ENCODE measurements around the gene BUB1.
"Not testable (repeated sequence)": the region's sequence is repeated elsewhere in the genome, so short reads cannot be mapped to it uniquely, and the experiment has no call there.

BUB1 gene

DNA sequence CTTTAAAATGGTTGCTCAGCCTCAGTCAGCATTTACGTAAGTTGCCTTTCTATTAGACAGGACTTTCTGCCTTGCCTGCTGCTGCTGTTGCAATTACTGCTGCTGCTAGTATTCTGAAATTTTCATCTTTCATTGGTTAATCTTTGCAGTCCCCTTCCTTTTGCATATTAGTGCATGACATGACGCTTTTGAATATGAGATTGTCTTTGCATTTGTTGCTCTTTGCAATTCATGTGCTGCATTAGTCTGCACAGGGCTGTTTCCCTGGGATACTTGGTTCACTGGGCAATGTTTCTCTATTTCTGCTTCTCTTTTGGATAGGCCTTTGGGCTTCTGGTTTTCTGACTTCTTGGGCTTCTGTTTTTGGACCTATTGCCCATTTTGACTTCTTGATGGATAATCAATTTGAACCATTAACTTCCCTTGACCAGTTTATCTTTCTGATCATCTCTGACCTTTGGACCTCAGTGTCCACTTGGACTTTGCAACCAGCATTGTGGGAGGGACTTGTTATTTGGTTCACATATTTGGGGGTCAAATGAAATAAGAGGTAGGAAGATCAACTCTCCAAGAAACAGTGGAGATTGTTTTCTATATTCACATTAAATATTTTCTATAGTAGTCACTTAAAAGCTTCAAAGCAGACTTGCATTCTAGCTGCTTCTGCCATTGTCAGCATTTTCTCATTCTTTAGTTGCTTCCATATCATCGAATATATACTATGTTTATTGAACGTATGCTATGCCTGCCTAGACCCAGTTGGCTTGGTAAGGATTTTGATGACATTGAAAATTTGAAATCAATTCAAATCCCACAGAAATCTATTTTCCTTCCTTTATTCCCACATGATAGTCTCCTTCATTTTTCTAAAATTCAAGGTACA lies 12.5 kb upstream of the BUB1 start:
- no peak for DNase-seq

DNA sequence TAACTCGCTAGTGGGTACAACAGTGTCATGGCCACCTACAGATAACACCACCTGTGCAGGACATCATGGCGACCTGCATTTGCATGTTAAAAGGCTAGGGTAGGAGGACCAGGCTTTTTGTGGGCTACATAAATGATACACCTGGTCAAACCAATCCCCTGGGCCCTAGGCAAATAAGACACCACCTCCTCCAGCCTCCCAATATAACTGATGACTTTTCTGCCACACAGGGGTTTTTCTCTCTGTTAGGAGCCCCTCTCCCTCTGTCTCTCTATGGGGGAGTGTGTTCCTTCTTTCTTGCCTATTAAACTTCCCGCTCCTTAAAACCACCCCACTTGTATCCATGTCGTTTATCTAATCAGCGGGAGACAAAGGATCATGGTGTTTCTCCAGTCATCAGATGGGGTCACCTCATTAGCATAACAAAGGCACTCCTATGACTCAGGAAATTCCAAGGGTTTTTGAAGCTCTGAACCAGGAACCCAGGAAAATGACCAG lies 10.8 kb upstream of the BUB1 start:
- no peak for DNase-seq

DNA sequence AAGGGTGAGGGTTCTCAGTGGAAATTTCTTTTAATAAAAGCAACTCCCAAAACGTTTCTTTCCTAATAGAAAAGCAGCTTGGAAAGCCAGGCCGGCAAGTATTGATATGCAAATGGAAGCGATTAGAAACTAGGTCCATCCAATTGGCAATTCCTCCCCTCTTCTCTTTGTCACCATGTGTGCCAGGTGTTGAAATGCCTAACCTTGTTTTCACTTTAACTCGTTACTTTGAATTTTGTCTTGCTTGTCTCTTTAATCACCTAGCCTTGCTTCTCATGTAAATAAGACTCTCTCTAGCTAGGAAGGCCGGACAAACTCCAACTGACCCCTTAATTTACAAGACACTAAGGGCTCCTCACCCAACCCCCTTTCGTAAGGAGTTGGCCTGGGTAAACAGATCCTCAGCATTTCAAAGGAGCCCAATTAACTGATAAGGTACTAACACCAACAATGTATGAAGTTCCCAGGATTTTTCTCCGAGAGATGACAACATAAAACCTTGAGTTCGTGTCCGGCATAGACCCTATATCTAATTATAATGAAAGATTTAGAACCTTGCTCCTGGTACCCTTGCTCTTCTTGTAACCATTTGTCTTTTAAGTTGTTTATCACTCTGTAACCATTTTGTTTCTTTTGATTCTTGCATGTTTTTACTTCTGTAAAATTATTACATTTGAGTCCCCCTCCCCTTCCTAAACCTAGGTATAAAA lies 10.1 kb upstream of the BUB1 start:
- not testable (repeated sequence) for DNase-seq

DNA sequence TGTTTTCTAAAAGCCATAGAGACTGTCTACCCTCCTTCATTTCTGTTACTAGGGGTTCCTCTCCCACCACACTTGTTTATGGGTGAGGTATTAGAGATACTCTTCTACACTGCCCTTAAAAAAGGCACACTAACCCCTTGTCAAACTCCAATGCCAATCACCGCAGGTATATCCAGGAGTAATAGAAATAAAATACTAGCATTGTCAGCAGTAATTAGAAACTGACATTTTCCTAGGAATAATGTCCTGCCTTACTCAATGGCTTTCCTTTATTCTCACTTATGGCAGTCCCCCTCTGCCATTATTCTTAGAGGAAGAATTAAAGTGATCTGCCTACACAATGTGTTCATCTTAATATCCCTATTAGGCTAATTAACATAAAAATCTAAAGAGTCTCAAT lies 5.0 kb upstream of the BUB1 start:
- DNase-seq: no peak

DNA sequence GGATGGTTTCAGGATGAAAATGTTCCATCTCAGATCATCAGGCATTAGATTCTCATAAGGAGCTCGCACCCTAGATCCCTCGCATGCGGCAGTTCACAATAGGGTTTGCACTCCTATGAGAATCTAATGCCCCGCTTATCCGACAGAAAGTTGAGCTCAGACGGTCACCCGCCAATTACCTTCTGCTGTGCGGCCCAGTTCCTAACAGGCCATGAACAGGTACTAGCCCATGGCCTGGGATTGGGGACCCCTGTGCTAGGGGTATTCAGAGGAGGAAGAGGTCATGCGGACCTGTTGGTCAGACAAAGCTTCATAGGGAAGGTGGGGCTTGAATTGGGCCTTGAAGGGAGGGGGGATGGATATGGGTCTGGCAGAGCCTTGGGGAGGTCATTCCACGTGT lies 4.4 kb upstream of the BUB1 start:
- DNase-seq: no peak

DNA sequence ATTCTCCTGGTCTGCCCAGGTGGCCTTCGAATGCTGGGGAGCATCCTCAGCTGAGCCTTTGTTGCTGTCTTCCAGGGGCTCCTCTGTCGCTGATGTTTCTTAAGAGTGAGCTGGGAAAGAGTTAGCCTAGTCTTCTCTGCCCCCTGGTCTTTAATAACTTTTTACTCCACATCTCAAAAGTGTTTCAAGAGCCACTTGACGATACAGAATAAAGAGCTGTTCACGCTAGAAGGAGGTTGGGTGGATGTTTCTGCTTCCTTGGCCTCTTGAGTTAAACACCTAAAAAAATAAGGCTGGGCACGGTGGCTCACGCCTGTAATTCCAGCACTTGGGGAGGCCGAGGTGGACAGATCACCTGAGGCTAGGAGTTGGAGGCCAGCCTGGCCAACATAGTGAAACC lies 2.8 kb upstream of the BUB1 start:
- DNase-seq: no peak

DNA sequence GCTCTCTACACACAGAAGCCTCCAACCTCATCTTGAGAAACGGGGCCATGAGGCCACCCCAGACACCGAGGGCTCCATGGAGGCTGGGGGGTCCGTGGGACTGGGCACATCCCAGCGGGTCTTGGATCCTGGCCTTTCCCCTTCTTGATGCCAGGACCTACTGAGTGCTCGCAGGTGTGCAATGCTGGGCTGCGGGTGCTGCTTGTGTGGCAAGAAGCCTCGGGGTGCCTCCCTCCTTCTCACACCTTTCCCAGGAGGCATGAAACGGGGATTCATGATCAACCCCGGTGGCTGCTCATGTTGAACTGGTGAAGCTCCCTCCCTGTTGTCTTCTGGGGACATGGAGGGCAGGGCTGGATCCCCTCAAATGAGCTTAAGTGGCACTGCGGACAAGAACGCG lies 2.0 kb upstream of the BUB1 start:
- no peak for DNase-seq

DNA sequence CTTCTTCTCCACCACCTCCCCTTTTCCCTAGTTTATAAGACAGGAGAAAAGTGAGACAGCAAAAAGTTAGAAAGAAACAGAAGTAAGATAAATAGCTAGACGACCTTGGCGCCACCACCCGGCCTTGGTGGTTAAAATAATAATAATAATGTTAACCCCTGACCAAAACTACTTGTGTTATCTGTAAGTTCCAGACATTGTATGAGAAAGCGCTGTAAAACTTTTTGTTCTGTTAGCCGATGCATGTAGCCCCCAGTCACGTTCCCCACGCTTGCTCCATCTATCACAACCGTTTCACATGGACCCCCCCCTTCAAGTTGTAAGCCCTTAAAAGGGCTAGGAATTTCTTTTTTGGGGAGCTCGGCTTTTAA lies 1.5 kb upstream of the BUB1 start:
- DNase-seq: peak in 1 of 2 experiments; percentile 31

DNA sequence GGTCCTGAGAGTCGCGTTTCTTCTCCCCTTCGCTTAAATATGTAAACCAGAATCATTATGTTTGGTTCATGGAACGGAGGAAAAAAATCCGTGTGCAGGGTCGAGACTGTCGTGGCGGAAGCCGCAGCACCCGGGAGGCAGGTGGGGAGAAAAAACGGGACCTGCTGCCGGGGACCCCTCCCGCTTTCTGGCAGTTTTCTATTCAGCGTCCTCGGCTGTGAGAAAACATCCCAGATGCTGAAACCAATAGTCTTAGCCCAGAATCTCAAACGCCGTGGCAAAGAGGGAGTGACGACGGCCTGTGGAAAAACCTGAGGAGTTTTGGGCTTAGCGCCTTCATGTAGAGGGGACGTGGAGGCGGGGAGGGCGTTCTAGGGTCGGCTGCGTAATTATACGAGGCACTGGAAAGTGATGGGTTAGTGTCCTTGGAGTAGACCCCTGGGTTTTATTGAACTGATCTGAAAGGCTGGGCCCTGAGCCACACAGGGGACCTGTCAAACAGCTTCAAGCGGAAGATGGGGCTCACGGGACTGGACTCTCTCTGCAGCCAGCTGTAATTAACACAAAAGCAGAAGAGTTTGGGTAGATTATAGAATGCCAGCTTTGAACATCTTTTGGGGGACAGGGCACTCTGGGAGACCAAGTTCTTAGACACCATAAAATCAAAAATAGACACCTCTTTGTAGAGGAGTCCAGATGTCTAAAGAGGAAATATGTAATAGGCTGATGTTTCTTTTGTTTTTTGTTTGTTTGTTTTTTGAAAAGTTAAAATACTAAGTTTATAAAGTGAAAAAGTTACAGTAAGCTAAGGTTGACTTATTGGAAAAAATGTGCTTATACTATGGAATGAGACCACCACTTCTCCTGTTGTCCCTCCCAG lies 834 bp upstream of the BUB1 start:
- peak in 1 of 2 experiments; percentile 22 for DNase-seq

DNA sequence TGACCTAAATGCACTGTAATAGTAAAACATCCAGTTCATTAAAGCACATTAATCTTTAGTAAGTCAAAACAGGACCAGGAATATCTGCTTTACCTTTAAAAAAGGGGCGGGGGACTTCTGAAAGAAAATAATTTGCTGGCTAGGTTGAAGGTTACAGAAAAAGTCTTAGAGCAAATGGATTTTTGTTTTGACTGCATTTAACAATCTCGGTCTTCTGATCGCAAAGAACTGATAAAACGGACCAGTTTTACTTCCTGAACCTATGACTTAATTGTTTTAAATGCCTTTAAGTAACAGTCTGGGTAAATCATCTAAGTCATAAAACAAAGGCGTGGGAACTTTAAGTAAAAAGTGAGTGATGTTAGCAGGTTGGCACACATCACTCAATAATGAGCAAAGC lies 783 bp downstream of the BUB1 start:
- no peak for DNase-seq

DNA sequence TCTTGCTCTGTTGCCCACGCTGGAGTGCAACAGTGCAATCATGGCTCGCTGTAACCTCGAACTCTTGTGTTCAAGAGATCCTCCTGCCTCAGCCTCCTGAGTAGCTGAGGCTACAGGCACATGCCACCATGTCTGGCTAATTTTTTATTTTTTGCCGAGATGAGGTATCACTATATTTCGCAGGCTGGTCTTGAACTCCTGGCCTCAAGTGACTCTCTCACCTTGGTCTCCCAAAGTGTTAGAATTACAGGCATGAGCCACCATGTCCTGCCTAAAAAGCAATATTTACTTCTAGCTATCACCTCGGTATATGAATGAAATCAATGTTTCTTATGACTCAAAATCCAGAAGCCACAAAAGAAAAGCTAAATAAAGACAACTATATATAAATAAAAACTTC lies 2.2 kb downstream of the BUB1 start:
- no peak for DNase-seq

DNA sequence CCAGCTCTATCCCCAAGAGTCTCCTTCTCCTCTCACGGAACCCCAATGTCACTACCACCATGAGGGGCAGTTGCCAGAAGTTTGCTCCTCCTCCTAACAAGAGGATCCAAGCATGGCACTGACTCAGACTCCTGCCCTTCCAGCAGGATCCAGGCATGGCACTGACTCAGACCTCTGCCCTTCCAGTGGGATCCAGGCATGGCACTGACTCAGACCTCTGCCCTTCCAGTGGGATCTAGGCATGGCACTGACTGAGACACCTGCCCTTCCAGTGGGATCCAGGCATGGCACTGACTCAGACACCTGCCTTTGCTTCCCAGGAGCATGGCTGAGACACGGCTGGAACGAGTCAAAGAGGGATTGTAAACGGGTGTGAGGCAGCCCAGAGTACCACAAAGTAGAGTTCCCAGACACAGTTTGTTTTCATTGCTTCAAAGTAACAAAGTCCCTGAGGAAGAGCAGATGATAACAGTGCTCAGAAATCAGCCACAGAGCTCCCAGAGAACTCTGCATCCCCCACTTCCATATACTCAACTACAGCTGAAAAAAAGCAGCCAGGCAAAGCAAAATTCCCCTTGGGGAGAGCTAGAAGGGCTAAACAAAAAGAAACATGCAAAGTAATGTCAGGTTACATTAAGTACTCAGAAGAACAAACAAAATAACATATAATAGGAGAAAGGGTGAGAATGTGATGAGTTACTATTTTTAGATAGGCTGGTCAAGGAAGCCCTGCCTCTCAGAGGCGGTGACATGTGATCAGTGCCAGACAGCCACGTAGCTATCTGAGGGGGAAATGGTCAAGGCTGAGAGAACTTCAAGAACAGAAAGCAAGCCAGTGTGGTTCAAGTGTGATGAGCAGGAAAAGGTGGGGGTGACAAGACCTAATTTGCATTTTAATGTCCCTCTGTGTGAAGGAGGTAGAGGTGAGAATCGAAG lies 3.0 kb downstream of the BUB1 start:
- DNase-seq: peak; percentile 51 to 52

DNA sequence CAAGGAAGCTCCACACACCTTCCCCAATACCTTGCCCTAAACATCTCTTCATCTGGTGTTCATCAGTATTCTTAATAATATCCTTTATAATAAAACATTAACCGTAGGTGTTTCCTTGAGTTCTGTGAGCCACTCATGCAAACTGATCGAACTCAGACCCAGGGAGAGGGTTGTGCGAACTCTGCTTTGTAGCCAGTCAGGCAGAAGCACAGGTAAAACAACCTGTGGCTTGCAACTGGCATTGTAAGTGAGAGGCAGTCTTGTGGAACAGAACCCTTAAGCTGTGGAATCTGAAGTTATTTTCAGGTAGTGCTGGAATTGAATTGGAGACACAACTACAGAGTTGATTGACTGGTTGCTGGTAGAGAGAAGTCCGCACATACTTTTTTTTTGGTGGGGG lies 4.7 kb downstream of the BUB1 start:
- no peak for DNase-seq

DNA sequence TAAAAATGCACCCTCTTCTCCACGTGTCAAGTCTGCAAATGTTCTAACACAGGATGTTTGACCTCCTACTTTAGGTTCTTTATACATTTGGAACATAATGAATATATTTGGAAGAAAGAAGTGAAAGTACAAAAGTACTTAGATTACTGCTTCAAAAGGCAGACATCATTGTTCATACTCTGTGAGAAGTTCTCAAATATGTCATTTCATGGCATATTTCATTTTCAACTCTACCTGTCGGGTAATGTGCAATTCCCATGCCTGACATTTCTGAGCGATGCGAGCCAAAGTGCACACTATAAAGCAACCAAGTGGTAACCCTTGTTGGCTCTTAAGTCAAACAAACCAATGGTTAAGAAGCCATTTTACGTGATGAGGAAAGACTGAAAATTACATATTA lies 7.0 kb downstream of the BUB1 start:
- no peak for DNase-seq

DNA sequence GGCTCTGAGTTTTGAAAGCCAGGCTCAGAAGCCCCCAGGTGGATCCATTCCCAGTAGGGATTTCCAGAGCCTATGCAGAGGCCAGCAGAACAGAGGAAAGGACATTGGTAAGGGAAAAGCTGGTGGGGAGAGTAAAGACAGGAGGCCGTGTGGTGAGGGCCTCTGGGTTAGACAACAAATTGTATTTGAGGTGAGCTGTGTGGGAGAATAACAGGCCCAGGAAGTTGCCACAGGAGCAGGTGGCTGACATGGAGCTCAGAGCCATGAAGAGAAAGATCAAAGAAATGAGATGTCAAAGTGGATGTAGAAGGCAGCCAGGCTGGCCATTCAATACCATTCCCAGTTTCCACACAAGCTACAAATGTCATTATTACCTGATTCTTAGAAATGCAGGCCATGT lies 8.8 kb downstream of the BUB1 start:
- DNase-seq: no peak

DNA sequence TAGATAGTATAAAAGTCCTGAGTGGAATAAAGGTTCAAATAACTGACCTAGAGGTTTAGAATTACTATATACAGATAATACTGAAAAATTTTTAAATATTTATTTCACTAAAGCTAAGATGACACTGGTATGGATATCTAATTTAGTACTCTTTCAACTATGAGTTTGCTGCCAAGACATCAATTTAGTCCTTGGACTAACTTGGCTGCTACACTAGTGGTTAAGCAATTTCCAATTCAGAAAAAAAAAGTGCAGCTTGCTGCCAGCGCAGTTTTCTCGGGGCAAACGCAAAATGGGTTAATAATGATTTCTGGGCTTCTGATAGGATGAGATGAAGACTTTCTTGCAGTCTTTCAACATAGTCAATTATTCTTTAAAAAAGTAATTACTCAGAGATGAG lies 10.8 kb downstream of the BUB1 start:
- no peak for DNase-seq

DNA sequence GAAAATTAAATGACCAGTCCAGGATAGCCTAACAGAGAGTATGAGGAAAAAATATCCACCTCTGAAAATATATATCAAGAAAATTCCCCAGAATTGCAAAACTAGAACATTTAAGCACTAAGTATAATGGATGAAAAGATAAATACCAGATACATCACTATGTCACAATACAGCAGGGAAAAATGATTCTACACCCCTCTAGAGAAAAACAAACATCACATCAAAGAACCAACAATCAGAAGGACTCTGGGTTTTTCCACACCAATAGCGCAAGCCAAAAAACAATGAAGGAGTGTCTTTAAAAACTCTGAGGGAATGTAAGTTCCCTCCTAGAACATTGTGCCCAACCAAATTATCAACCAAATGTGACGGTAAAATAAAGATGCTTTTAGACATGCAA lies 13.7 kb downstream of the BUB1 start:
- DNase-seq: no peak

DNA sequence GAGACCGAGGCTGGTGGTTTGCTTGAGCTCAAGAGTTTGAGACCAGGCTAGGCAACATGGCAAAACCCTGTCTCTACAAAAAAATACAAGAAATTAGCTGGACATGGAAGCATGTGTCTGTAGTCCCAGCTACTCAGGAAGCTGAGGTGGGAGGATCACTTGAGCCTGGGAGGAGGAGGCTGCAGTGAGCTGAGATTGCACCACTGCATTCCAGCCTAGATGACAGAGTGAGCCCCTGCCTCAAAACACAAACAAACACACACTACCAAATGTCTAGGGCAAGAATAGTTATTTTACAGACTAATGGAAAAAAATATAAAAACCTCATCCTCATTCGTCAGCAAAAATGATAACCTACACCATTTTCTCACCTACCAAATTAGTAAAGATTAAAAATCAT lies 15.3 kb downstream of the BUB1 start:
- no peak for DNase-seq

DNA sequence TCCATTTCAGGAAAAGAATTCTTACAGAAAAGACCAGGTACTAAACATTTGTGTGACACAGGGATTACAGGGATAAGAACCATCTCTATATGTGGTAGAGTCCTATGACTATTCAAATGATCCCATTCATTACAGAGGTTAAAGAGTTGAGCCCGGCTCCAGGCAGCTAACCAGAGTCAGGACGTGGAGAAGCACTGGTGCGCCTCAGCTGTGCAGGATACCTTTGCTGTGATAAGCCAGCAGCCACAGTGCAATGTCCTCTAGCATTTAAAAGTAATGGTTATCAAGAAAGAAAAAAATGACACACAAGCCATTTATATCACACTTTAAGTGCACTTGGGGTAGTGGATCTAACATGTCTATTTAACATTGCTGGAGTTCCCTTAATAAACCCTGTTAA lies 17.3 kb downstream of the BUB1 start:
- no peak for DNase-seq

DNA sequence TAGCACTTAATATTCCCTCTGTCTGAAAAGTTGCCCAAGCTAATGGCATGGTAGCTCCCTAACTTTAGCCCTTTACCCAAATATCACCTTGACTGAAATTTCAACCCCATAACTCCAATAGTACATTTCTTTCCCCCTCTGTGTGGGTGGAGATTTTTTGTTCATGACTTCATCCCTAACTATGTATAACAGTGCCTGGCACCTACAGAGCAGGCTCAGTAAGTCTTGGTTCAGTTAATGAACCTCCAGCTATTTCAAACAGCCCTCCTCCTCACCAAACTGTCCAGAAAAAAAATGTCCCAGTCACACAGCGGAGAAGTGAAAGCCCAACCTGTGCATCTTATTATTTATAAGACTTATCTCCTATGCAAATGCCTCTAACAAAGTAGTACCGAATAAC lies 18.6 kb downstream of the BUB1 start:
- no peak for DNase-seq

DNA sequence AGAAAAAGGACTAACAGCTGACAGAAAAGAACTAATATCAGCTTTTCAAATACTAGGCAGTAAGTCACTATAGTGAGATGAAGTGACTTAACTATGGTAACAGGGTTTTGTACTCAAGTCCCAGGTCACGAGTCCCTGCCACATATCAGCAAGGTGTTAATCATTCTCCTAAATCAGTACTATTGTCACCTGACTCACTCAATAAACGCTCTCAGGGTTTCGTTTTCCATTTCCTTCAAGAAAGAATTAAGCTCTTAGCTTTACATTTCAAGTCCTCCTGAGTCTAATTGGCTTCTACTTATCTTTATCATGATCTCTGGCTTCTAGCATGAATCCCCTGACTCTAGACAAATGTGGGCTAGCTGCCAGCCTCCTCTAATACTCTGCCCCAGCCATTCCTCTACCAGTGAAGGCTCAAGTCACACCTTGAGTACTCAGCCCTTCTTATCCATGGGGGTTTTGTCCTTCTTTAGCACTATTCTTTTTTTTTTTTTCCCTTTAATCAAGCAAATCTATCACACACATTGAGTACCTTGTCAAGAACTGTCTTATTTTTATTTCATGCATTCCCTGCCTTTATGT lies 20.0 kb downstream of the BUB1 start:
- no peak for DNase-seq

DNA sequence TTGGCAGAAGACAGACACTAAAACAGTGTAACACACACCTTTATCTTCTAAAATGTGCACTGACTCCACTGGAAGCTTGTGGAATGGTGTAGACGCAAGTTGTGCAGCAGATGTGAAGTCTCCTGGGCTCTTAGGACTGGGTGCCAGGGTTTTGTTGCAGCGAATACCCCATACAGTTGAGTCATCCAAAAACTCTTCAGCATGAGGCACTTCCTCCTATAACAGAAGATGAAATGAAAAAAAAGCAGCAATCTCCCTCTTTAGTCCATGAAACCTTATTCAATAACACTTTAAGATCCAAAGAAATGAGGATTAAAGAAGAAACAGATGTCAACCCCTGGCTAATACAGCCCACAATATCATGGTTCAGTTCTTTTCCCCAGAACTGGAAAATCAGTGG lies 22.2 kb downstream of the BUB1 start:
- no peak for DNase-seq
